Mucosa of descending colon (tissue), 3 donors: ENCODE data around the gene GPR107. TPM values are rescaled to one million over a fixed set of nuclear protein-coding genes. Genes with fewer than 3 reads are reported as not detected.

Source experiments
- ATAC-seq: fragments of 200-7000 bp; cut with Tn5 transposase; one replicate; pipeline ENCODE4 v1.9.1; 2020; ENCODE audit warnings: mild to moderate bottlenecking, moderate library complexity
- DNase-seq, 3 donors: peaks; one replicate each; pipeline ENCODE4 v3.0.0-alpha.2; 2020
- H3K36me3 ChIP-seq: fragments of 200-600 bp; one replicate; pipeline ENCODE4 v1.8.0; 2021; ENCODE audit warnings: low read depth, mild to moderate bottlenecking
- H3K4me1 ChIP-seq: fragments of 200-600 bp; one replicate; pipeline ENCODE4 v1.8.0; 2021; ENCODE audit warnings: low read depth, mild to moderate bottlenecking
- H3K4me3 ChIP-seq: fragments of 200-600 bp; one replicate; pipeline ENCODE4 v1.8.0; 2021; ENCODE audit warnings: mild to moderate bottlenecking
- H3K9me3 ChIP-seq: fragments of 200-600 bp; one replicate; pipeline ENCODE4 v1.8.0; 2021; ENCODE audit warnings: mild to moderate bottlenecking
- CTCF ChIP-seq: fragments of 200-600 bp; IDR thresholded peaks from one replicate; pipeline ENCODE4 v1.8.0; 2022; ENCODE audit warnings: antibody characterized with exemption, mild to moderate bottlenecking
- intact Hi-C, 2 donors: fragments of 100-400 bp; cut with DNase I in 1 of 2; cut with micrococcal nuclease in 1 of 2; formaldehyde crosslinking; loops; one replicate each; pipeline versions ENCODE4 v1.11.0 to v1.11.1; 2022; cut with DNase I, micrococcal nuclease
- total RNA-seq, 3 donors: library from RNA; stranded (reverse); fragmentation: NEBNext Ultra II Directional in 2 of 3; extraction: Animal tissue kit (Norgen Biotek cat#: 25700) in 2 of 3; gene quantifications; one replicate each; pipeline versions ENCODE4 v1.2.1 to v1.2.4, GENCODE V29; 2021 to 2023
- donor health status: DM: no; HTN: no; CAD: no; lungs with moderate emphysema.
- donor health status: DM: no; HTN: no; CAD: no.
- donor health status: DM: no; HTN: yes; CAD: no.

Gene GPR107
- total RNA-seq, 3 donors from 2014 or later = 39.7 to 50.1 (median 49.1) TPM

- no peaks in the 10 kb centered on the region for H3K36me3 ChIP-seq
- H3K4me1 ChIP-seq = no peaks in the 10 kb centered on the region
- no peak for DNase-seq
- H3K4me3 ChIP-seq = no peak overlapping the region
- ATAC-seq = no peak
- no peak for TF ChIP-seq CTCF
- no peaks in the 10 kb centered on the region for H3K9me3 ChIP-seq
- intact Hi-C loops = loop anchor here in 1 of 2 donors (10.0 kb wide), 1 partner anchor 243 kb away; no protein-coding TSS in a partner anchor
Measured at GRCh38 chr9:130101915-130102314, 48.2 kb downstream of the GPR107 start.

GRCh38 chr9:130104491-130105193 lies 50.9 kb downstream of the GPR107 start:
- DNase-seq (no peak), ATAC-seq (no peak)
- intact Hi-C loops = loop anchor here (5.0 to 10.0 kb wide), 2 partner anchors 133 to 240 kb away; no protein-coding TSS in a partner anchor
- no peaks in the 10 kb centered on the region for H3K4me1 ChIP-seq
- H3K36me3 ChIP-seq = no peaks in the 10 kb centered on the region
- TF ChIP-seq CTCF = no peak
- no peaks in the 10 kb centered on the region for H3K9me3 ChIP-seq
- no peak overlapping the region for H3K4me3 ChIP-seq

- DNase-seq (no peak), ATAC-seq (no peak)
- H3K9me3 ChIP-seq = no peaks in the 10 kb centered on the region
- H3K4me3 ChIP-seq = no peak overlapping the region
- no peaks in the 10 kb centered on the region for H3K36me3 ChIP-seq
- no peak for TF ChIP-seq CTCF
- no peaks in the 10 kb centered on the region for H3K4me1 ChIP-seq
- intact Hi-C loops = loop anchor here (5.0 to 10.0 kb wide), 2 partner anchors 130 to 238 kb away; no protein-coding TSS in a partner anchor
Measured at GRCh38 chr9:130106860-130107233, 53.1 kb downstream of the GPR107 start.

GRCh38 chr9:130107234-130107861 lies 53.6 kb downstream of the GPR107 start:
- TF ChIP-seq CTCF = peak; percentile 49
- H3K36me3 ChIP-seq = no peaks in the 10 kb centered on the region
- H3K4me3 ChIP-seq = no peak overlapping the region
- no peaks in the 10 kb centered on the region for H3K4me1 ChIP-seq
- intact Hi-C loops = loop anchor here (5.0 to 10.0 kb wide), 2 partner anchors 130 to 237 kb away; no protein-coding TSS in a partner anchor
- no peaks in the 10 kb centered on the region for H3K9me3 ChIP-seq
- ATAC-seq (peak; percentile 86), DNase-seq (peak in 2 of 3 donors; percentile 76 to 97)

GRCh38 chr9:130107955-130108354 lies 54.2 kb downstream of the GPR107 start:
- no peak overlapping the region for H3K4me3 ChIP-seq
- H3K4me1 ChIP-seq = no peaks in the 10 kb centered on the region
- H3K9me3 ChIP-seq = no peaks in the 10 kb centered on the region
- no peak for ATAC-seq
- no peak for TF ChIP-seq CTCF
- no peak for DNase-seq
- H3K36me3 ChIP-seq = no peaks in the 10 kb centered on the region
- intact Hi-C loops = loop anchor here (5.0 to 10.0 kb wide), 2 partner anchors 129 to 237 kb away; no protein-coding TSS in a partner anchor
